Lung (tissue), 12 donors: ENCODE measurements around the gene MAP3K20. TPM values are rescaled to one million over a fixed set of nuclear protein-coding genes. Genes with fewer than 3 reads are reported as not detected.

Experiments used
- ATAC-seq: fragments of 200-7000 bp; cut with Tn5 transposase; one replicate; pipeline ENCODE4 v1.9.1; 2020; ENCODE audit warnings: moderate number of reproducible peaks; ENCODE audit not compliant: insufficient read depth, low FRiP score
- DNase-seq, 3 donors: peaks; one replicate each; pipeline ENCODE4 v3.0.0-alpha.2; 2013 to 2017
- H3K27ac ChIP-seq, 2 donors: one replicate each; pipeline ENCODE4 v1.5.1; 2013; ENCODE audit warnings: mild to moderate bottlenecking in 2 of 2, moderate library complexity in 2 of 2, control low read depth in 1 of 2, inconsistent platforms in 1 of 2, low read depth in 1 of 2, low read length in 1 of 2
- H3K27me3 ChIP-seq, 3 donors: one replicate each; pipeline ENCODE4 v1.5.1; 2013; ENCODE audit warnings: low read length in 2 of 3; ENCODE audit not compliant: control insufficient read depth in 3 of 3, insufficient read depth in 3 of 3
- H3K36me3 ChIP-seq, 4 donors: one replicate each; pipeline ENCODE4 v1.5.1; 2013; ENCODE audit warnings: low read length in 4 of 4, mild to moderate bottlenecking in 1 of 4, moderate library complexity in 1 of 4; ENCODE audit not compliant: control insufficient read depth in 4 of 4, insufficient read depth in 4 of 4
- H3K4me1 ChIP-seq, 5 donors: one replicate each; pipeline ENCODE4 v1.5.1; 2013; ENCODE audit warnings: low read length in 5 of 5, mild to moderate bottlenecking in 2 of 5, moderate library complexity in 1 of 5; ENCODE audit not compliant: control insufficient read depth in 5 of 5, insufficient read depth in 5 of 5
- H3K4me3 ChIP-seq: one replicate; pipeline ENCODE4 v1.5.1; 2013; ENCODE audit warnings: mild to moderate bottlenecking, control low read depth, moderate library complexity
- H3K9ac ChIP-seq, 2 donors: one replicate each; pipeline ENCODE4 v1.5.1; 2013; ENCODE audit warnings: low read length in 2 of 2, control low read depth in 1 of 2; ENCODE audit not compliant: insufficient read depth in 1 of 2
- H3K9me3 ChIP-seq, 4 donors: one replicate each; pipeline ENCODE4 v1.5.1; 2013; ENCODE audit warnings: low read length in 3 of 4, mild to moderate bottlenecking in 1 of 4, moderate library complexity in 1 of 4; ENCODE audit not compliant: control insufficient read depth in 4 of 4, insufficient read depth in 3 of 4
- WGBS, 2 donors: extraction: QIAGEN DNeasy Blood & Tissue Kit; methylation state at CpG; one replicate each; pipeline ENCODE4 v1.1.7; 2013; 5-methylcytosine and 5-hydroxymethylcytosine counted together
- polyA plus RNA-seq, 2 donors: library from polyadenylated mRNA; stranded (reverse); fragments of 200-250 nt; gene quantifications; one replicate each; pipeline ENCODE4 v1.2.1, GENCODE V29; 2013
- total RNA-seq, 2 donors: library from RNA; depleted of rRNA in 1 of 2; stranded (reverse); fragments of >200 nt in 1 of 2; gene quantifications; one replicate each; pipeline ENCODE4 v1.2.1, GENCODE V29; 2014 to 2021
- TF ChIP-seq, protein P1 (sequence below): IDR thresholded peaks from 2 replicates; pipeline ENCODE4 v1.5.1; 2012; ENCODE audit warnings: mild to moderate bottlenecking; ENCODE audit errors: control extremely low read depth, extremely low read depth
- donor health status: control.
- donor health status: control.
- donor health status: Bipolar disorder and iron deficiency.
- donor health status: healthy.
- donor health status: DM: yes; HTN: yes; CAD: no.

The MAP3K20 gene
- total and polyA plus RNA-seq, 4 donors, result 13.4 to 71.6 (median 31.6) TPM

DNA sequence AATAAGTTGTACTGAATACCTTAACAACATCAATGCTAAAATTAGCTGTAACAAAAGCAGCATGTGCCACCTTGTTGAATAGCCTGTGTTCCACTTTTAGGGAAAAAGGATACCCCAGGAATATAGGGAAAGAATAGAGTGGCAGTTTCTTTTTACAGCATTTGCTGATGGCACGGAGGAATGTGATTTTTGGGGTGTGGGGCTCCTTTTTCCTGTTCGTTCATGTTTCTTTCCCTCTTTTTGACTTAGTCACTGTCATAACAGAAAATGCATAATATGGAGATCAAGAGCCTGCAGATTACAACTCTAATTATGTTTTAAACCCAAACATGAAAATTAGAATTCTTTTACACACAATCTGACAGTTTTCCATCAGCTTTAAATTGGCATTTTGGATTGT is 60.4 kb downstream of the MAP3K20 start:
- H3K4me3 ChIP-seq, result no peak overlapping the region
- peaks cover 0 to 24% (median 0%) of the 10 kb centered on the region in 5 donors for H3K4me1 ChIP-seq
- H3K27ac ChIP-seq, result no peak overlapping the region
- 43 to 77% methylated on average over 2 of the region's 2 CpGs for WGBS, 2 donors
- no peaks in the 10 kb centered on the region for H3K9me3 ChIP-seq
- TF ChIP-seq, protein P1, sequence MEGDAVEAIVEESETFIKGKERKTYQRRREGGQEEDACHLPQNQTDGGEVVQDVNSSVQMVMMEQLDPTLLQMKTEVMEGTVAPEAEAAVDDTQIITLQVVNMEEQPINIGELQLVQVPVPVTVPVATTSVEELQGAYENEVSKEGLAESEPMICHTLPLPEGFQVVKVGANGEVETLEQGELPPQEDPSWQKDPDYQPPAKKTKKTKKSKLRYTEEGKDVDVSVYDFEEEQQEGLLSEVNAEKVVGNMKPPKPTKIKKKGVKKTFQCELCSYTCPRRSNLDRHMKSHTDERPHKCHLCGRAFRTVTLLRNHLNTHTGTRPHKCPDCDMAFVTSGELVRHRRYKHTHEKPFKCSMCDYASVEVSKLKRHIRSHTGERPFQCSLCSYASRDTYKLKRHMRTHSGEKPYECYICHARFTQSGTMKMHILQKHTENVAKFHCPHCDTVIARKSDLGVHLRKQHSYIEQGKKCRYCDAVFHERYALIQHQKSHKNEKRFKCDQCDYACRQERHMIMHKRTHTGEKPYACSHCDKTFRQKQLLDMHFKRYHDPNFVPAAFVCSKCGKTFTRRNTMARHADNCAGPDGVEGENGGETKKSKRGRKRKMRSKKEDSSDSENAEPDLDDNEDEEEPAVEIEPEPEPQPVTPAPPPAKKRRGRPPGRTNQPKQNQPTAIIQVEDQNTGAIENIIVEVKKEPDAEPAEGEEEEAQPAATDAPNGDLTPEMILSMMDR, result no peak
- H3K27me3 ChIP-seq, result no peaks in the 10 kb centered on the region
- DNase-seq, result no peak
- peaks cover 0 to 3% (median 0%) of the 10 kb centered on the region in 4 donors for H3K36me3 ChIP-seq
- ATAC-seq, result no peak
- no peak overlapping the region for H3K9ac ChIP-seq

GRCh38 chr2:173136599-173136998 is 61.0 kb downstream of the MAP3K20 start:
- Histone ChIP-seq H3K4me3 (no peak overlapping the region), H3K36me3 (peaks cover 0 to 3% (median under 1%) of the 10 kb centered on the region in 4 donors), H3K9ac (no peak overlapping the region), H3K9me3 (peaks cover 0 to 1% (median 0%) of the 10 kb centered on the region in 4 donors), H3K27ac (no peak overlapping the region), H3K27me3 (no peaks in the 10 kb centered on the region), H3K4me1 (peaks cover 0 to 21% (median 0%) of the 10 kb centered on the region in 5 donors)
- TF ChIP-seq, protein P1, result no peak
- no peak for ATAC-seq
- whole genome bisulfite sequencing, 2 donors, result 56 to 73% methylated on average over 2 of the region's 2 CpGs
- DNase-seq, result no peak

DNA sequence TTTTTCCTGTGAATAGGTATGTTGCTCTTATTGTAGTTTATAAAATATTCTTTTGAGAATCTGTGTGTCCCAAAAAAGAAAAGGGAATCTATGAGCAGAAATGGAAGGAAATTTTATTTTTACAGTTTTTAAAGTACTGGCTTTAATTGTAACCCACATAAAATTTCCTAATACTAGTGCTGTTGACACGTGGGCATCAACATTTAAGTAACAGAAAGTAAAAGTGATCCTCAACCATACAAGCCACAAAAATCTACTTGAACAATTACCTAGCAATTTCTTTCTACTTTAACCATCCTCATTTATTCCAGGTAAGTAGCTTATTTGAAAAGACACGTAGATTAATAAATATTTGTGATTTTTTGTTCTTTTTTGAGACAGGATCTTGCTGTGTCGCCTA is 62.0 kb downstream of the MAP3K20 start:
- H3K4me1 ChIP-seq, result peaks cover 0 to 17% (median 0%) of the 10 kb centered on the region in 5 donors
- H3K27ac ChIP-seq, result no peak overlapping the region
- no peak overlapping the region for H3K4me3 ChIP-seq
- H3K27me3 ChIP-seq, result no peaks in the 10 kb centered on the region
- 61 to 64% methylated on average over 3 of the region's 3 CpGs for WGBS, 2 donors
- H3K9ac ChIP-seq, result no peak overlapping the region
- H3K36me3 ChIP-seq, result peaks cover 0 to 3% (median 1%) of the 10 kb centered on the region in 4 donors
- H3K9me3 ChIP-seq, result peaks cover 0 to 3% (median 0%) of the 10 kb centered on the region in 4 donors
- DNase-seq, result no peak
- ATAC-seq, result no peak
- TF ChIP-seq, protein P1, result no peak

DNA sequence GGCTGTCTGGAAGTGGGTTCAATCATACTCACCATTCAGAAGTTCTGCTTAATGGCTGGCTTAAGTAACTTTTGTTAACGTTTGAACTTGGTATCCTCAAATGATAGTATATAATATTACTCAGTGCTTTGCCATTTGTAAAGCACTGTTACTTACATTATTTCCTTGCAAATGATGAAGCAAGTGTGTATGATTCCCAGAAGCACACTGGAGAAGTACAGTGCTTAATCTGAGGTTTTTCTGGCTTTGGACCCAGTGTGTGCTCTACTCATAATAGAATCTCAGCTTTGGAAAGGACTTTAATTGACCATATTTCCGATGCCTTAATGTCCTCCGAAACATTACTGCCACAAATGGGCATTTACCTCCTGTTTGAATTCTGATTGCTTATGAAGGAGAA is 63.3 kb downstream of the MAP3K20 start:
- Histone ChIP-seq H3K36me3 (peaks cover 0 to 3% (median 1%) of the 10 kb centered on the region in 4 donors), H3K4me3 (no peak overlapping the region), H3K9ac (no peak overlapping the region), H3K27ac (peak overlapping the region in 1 of 2 donors; percentile 45), H3K9me3 (peaks cover 0 to 3% (median 0%) of the 10 kb centered on the region in 4 donors), H3K27me3 (no peaks in the 10 kb centered on the region), H3K4me1 (peaks cover 0 to 18% (median 0%) of the 10 kb centered on the region in 5 donors)
- ATAC-seq, result no peak
- TF ChIP-seq, protein P1, result no peak
- DNase-seq, result no peak
- 88 to 90% methylated on average over 3 of the region's 3 CpGs for WGBS, 2 donors
